Esophagus mucosa (tissue), 1 donor: ENCODE data around the gene ZNF513. TPM values are rescaled to one million over a fixed set of nuclear protein-coding genes. Genes with fewer than 3 reads are reported as not detected.
A peak's percentile ranks its signal among the peaks of the same experiment; 100 is the strongest.

Experiments used
- ATAC-seq: fragments of 200-7000 bp; cut with Tn5 transposase; one replicate; pipeline ENCODE4 v1.9.1; 2020
- total RNA-seq: library from RNA; stranded (reverse); gene quantifications from one replicate; pipeline ENCODE4 v1.2.4, GENCODE V29; 2023
- donor health status: DM: yes; HTN: yes; CAD: no.

Gene ZNF513
- total RNA-seq, 1 donor from 2014 or later: 11.4 TPM

- ATAC-seq: no peak
Measured at GRCh38 chr2:27381577-27382181, 1.1 kb upstream of the ZNF513 start.

- ATAC-seq: no peak
Measured at GRCh38 chr2:27379836-27380625, 503 bp downstream of the ZNF513 start.

GRCh38 chr2:27379383-27379835, 1.1 kb downstream of the ZNF513 start:
- ATAC-seq: no peak

GRCh38 chr2:27378809-27379290, 1.7 kb downstream of the ZNF513 start:
- ATAC-seq: no peak

GRCh38 chr2:27378096-27378808, 2.3 kb downstream of the ZNF513 start:
- no peak for ATAC-seq

- no peak for ATAC-seq
Measured at GRCh38 chr2:27377618-27378095, 2.9 kb downstream of the ZNF513 start.

- no peak for ATAC-seq
Measured at GRCh38 chr2:27376866-27377617, 3.5 kb downstream of the ZNF513 start.

- no peak for ATAC-seq
Measured at GRCh38 chr2:27376151-27376865, 4.2 kb downstream of the ZNF513 start.

GRCh38 chr2:27375513-27376099, 4.9 kb downstream of the ZNF513 start:
- no peak for ATAC-seq

GRCh38 chr2:27373567-27373966, 7.0 kb downstream of the ZNF513 start:
- ATAC-seq: no peak

GRCh38 chr2:27372937-27373336, 7.6 kb downstream of the ZNF513 start:
- no peak for ATAC-seq

- peak; percentile 58 for ATAC-seq
Measured at GRCh38 chr2:27370816-27371620, 9.5 kb downstream of the ZNF513 start.

- peak; percentile 93 for ATAC-seq
Measured at GRCh38 chr2:27370026-27370815, 10.3 kb downstream of the ZNF513 start, which contains the start of the genes EIF2B4 and SNX17. EIF2B4 (minus strand) TSS chr2:27370338; CDS start chr2:27370314, 24 bp downstream. SNX17 (plus strand) TSS chr2:27370616; CDS start chr2:27370744, 128 bp downstream.

GRCh38 chr2:27369471-27370025, 11.0 kb downstream of the ZNF513 start:
- ATAC-seq: peak; percentile 30

- no peak for ATAC-seq
Measured at GRCh38 chr2:27363933-27364332, 16.6 kb downstream of the ZNF513 start.

- no peak for ATAC-seq
Measured at GRCh38 chr2:27362678-27363420, 17.7 kb downstream of the ZNF513 start.

GRCh38 chr2:27356382-27357181, 24.0 kb downstream of the ZNF513 start, which contains the start of gene GTF3C2:
GTF3C2 (minus strand) TSS chr2:27356764; CDS start chr2:27343554, 13,210 bp downstream.
- peak; percentile 93 for ATAC-seq
